ENCODE results near the gene PDE4D.

- TF ChIP-seq CTCF (IDR thresholded peaks at IDR 0.05; ENCODE audit: low read length) (peak; percentile 21), EZH2 (optimal IDR thresholded peaks at IDR 0.05; ENCODE audit: low read depth, low read length) (no peak)
Measured at GRCh38 chr5:59685793-59686192, 207.7 kb downstream of the PDE4D start.

Data from MM.1S (cell line).